GM18868 (cell line): Measurements from ENCODE around the gene THSD7B.
"Not testable (repeated sequence)": the region's sequence is repeated elsewhere in the genome, so short reads cannot be mapped to it uniquely, and the experiment has no call there.

ENCODE experiments used
- ATAC-seq: cut with Tn5 transposase; IDR thresholded peaks from one replicate; pipeline ENCODE4 v1.9.1; 2021; ENCODE audit warnings: mild to moderate bottlenecking, moderate library complexity; ENCODE audit not compliant: unreplicated experiment

The THSD7B gene

GRCh38 chr2:136932700-136933099 lies 167.4 kb downstream of the THSD7B start:
- ATAC-seq = peak; percentile 82

GRCh38 chr2:136935119-136935518 lies 169.8 kb downstream of the THSD7B start:
- no peak for ATAC-seq

- ATAC-seq = no peak
Measured at GRCh38 chr2:136956050-136956449, 190.7 kb downstream of the THSD7B start.

- ATAC-seq = no peak
Measured at GRCh38 chr2:136957044-136957443, 191.7 kb downstream of the THSD7B start.

- no peak for ATAC-seq
Measured at GRCh38 chr2:136962105-136962725, 196.9 kb downstream of the THSD7B start.

- no peak for ATAC-seq
Measured at GRCh38 chr2:136966485-136966884, 201.1 kb downstream of the THSD7B start.

- ATAC-seq = no peak
Measured at GRCh38 chr2:136980303-136980702, 215.0 kb downstream of the THSD7B start.

- ATAC-seq = not testable (repeated sequence)
Measured at GRCh38 chr2:136981689-136982088, 216.3 kb downstream of the THSD7B start.

GRCh38 chr2:136985044-136985443 lies 219.7 kb downstream of the THSD7B start:
- no peak for ATAC-seq

GRCh38 chr2:136986605-136987221 lies 221.4 kb downstream of the THSD7B start:
- no peak for ATAC-seq

GRCh38 chr2:136990316-136990715 lies 225.0 kb downstream of the THSD7B start:
- no peak for ATAC-seq

- no peak for ATAC-seq
Measured at GRCh38 chr2:136994793-136995192, 229.4 kb downstream of the THSD7B start.

- no peak for ATAC-seq
Measured at GRCh38 chr2:136997557-136997956, 232.2 kb downstream of the THSD7B start.

GRCh38 chr2:137000811-137001210 lies 235.5 kb downstream of the THSD7B start:
- no peak for ATAC-seq

GRCh38 chr2:137002896-137003295 lies 237.6 kb downstream of the THSD7B start:
- ATAC-seq = no peak

GRCh38 chr2:137005210-137005609 lies 239.9 kb downstream of the THSD7B start:
- ATAC-seq = no peak

- ATAC-seq = no peak
Measured at GRCh38 chr2:137007938-137008337, 242.6 kb downstream of the THSD7B start.

GRCh38 chr2:137009953-137010352 lies 244.6 kb downstream of the THSD7B start:
- ATAC-seq = no peak

- no peak for ATAC-seq
Measured at GRCh38 chr2:137020452-137021196, 255.3 kb downstream of the THSD7B start.

- no peak for ATAC-seq
Measured at GRCh38 chr2:137021763-137022162, 256.4 kb downstream of the THSD7B start.

GRCh38 chr2:137023205-137023604 lies 257.9 kb downstream of the THSD7B start:
- ATAC-seq = no peak

- ATAC-seq = no peak
Measured at GRCh38 chr2:137031731-137032130, 266.4 kb downstream of the THSD7B start.
